Endothelial cell of umbilical vein (primary cell): ENCODE measurements around the gene GPR183. TPM values are rescaled to one million over a fixed set of nuclear protein-coding genes. Genes with fewer than 3 reads are reported as not detected.

Source experiments
- BruUV-seq: library from RNA; stranded (reverse); fragments of 400-500 nt; replicated peaks from 2 replicates; lab custom pipeline; 2021; lab: Mats Ljungman, UMichigan
- CTCF ChIA-PET: fragments of 300-600, 350-600 bp; sonication (Branson Sonifier 250); formaldehyde crosslinking; loops from one replicate; lab custom pipeline; 2021; ENCODE audit warnings: antibody characterized with exemption, inconsistent platforms; lab: Charles Lee
- POLR2A ChIA-PET: fragments of 300-600, 350-600 bp; sonication (Branson Sonifier 250); formaldehyde crosslinking; loops from one replicate; lab custom pipeline; 2021; ENCODE audit warnings: antibody characterized with exemption, inconsistent platforms; lab: Charles Lee
- DNase-seq: peaks from one replicate; pipeline ENCODE4 v3.0.0-alpha.2; 2011; ENCODE audit warnings: low read depth, low spot score
- FAIRE-seq: peaks from 2 replicates; lab custom pipeline; 2011; peaks lifted over from hg19 to GRCh38; lab: Jason Lieb, UNC
- H2AFZ ChIP-seq: 2 replicates; pipeline ENCODE4 v1.6.0; 2012; ENCODE audit warnings: low read depth, low read length, control low read depth, inconsistent platforms
- H3K27ac ChIP-seq: 2 replicates; pipeline ENCODE4 v1.5.1; 2011; ENCODE audit warnings: low read depth, mild to moderate bottlenecking, control low read depth, low read length, moderate library complexity; ENCODE audit not compliant: insufficient read depth
- H3K27me3 ChIP-seq, 2 experiments: 2 replicates each; pipeline versions ENCODE4 v1.6.0 to v1.6.1; 2011; ENCODE audit warnings: low read length in 2 of 2, mixed read lengths in 1 of 2; ENCODE audit not compliant: control insufficient read depth in 2 of 2, insufficient read depth in 2 of 2
- H3K36me3 ChIP-seq, 2 experiments: 2 replicates in 1 of 2; 3 replicates in 1 of 2; pipeline ENCODE4 v1.5.1; 2011; ENCODE audit warnings: low read length in 2 of 2, mild to moderate bottlenecking in 1 of 2, moderate library complexity in 1 of 2; ENCODE audit not compliant: control insufficient read depth in 2 of 2, insufficient read depth in 2 of 2; ENCODE audit errors: extremely low read depth in 1 of 2
- H3K4me1 ChIP-seq: 3 replicates; pipeline ENCODE4 v1.5.1; 2011; ENCODE audit warnings: mild to moderate bottlenecking, low read length; ENCODE audit not compliant: control insufficient read depth, insufficient read depth; ENCODE audit errors: extremely low read depth
- H3K4me2 ChIP-seq: 2 replicates; pipeline ENCODE4 v1.6.1; 2011; ENCODE audit warnings: low read length, control low read depth, mixed read lengths; ENCODE audit not compliant: insufficient read depth
- H3K4me3 ChIP-seq, 3 experiments: fragments of 200-600 bp in 1 of 3; sonication (generic), shearing (Covaris generic) in 1 of 3; replicated peaks in 1 of 3; 2 replicates each; pipeline ENCODE4 v1.5.1; 2011 to 2016; ENCODE audit warnings: control low read depth in 3 of 3, low read length in 3 of 3, mild to moderate bottlenecking in 2 of 3, inconsistent platforms in 1 of 3, low read depth in 1 of 3, moderate library complexity in 1 of 3; ENCODE audit not compliant: insufficient read depth in 1 of 3
- H3K79me2 ChIP-seq: 2 replicates; pipeline ENCODE4 v1.6.0; 2012; ENCODE audit warnings: low read length, inconsistent platforms; ENCODE audit not compliant: control insufficient read depth, insufficient read depth
- H3K9ac ChIP-seq: replicated peaks from 2 replicates; pipeline ENCODE3; 2011; ENCODE audit warnings: low read length, control low read depth; ENCODE audit not compliant: insufficient read depth; ENCODE audit errors: extremely low read depth
- H3K9me1 ChIP-seq: replicated peaks from 3 replicates; pipeline ENCODE4 v1.6.0; 2011; ENCODE audit warnings: mild to moderate bottlenecking, low read length; ENCODE audit not compliant: control insufficient read depth, insufficient read depth; ENCODE audit errors: extremely low read depth
- H3K9me3 ChIP-seq: replicated peaks from 2 replicates; pipeline ENCODE4 v1.5.1; 2012; ENCODE audit warnings: low read length, inconsistent platforms; ENCODE audit not compliant: control insufficient read depth, insufficient read depth
- H4K20me1 ChIP-seq: replicated peaks from 2 replicates; pipeline ENCODE3; 2011; ENCODE audit warnings: mild to moderate bottlenecking, low read length; ENCODE audit not compliant: control insufficient read depth, insufficient read depth; ENCODE audit errors: extremely low read depth
- CTCF ChIP-seq, 2 donors: IDR thresholded peaks; 1 replicate in 1 of 2; 2 replicates in 1 of 2; pipeline ENCODE4 v1.5.1; 2011; ENCODE audit warnings: low read length in 2 of 2, mild to moderate bottlenecking in 2 of 2, moderate library complexity in 2 of 2, control low read depth in 1 of 2, inconsistent platforms in 1 of 2, low read depth in 1 of 2; ENCODE audit not compliant: insufficient read depth in 1 of 2; ENCODE audit errors: extremely low read depth in 1 of 2
- EZH2 ChIP-seq: IDR thresholded peaks from 2 replicates; pipeline ENCODE4 v1.6.1; 2012; ENCODE audit warnings: borderline replicate concordance, low read depth, mild to moderate bottlenecking, moderate library complexity, low read length, inconsistent platforms; ENCODE audit not compliant: severe bottlenecking
- FOS ChIP-seq: IDR thresholded peaks from 2 replicates; pipeline ENCODE4 v1.6.1; 2011; ENCODE audit warnings: mild to moderate bottlenecking, low read length, moderate library complexity, borderline replicate concordance; ENCODE audit not compliant: insufficient read depth
- GATA2 ChIP-seq: IDR thresholded peaks from 2 replicates; pipeline ENCODE4 v1.7.0; 2011; ENCODE audit warnings: low read depth, mild to moderate bottlenecking, moderate library complexity, mixed read lengths, low read length; ENCODE audit not compliant: insufficient read length, insufficient read depth
- JUN ChIP-seq: IDR thresholded peaks from 2 replicates; pipeline ENCODE4 v1.6.1; 2011; ENCODE audit warnings: borderline replicate concordance, low read depth; ENCODE audit not compliant: insufficient read length, insufficient read depth
- MAX ChIP-seq: IDR thresholded peaks from 2 replicates; pipeline ENCODE4 v1.6.1; 2011; ENCODE audit not compliant: insufficient read depth, insufficient read length
- MYC ChIP-seq: IDR thresholded peaks from one replicate; pipeline ENCODE4 v1.6.1; 2011; ENCODE audit warnings: mild to moderate bottlenecking, low read depth, low read length
- POLR2A ChIP-seq: IDR thresholded peaks from 2 replicates; pipeline ENCODE4 v1.6.1; 2012; ENCODE audit warnings: low read depth, mild to moderate bottlenecking, control low read depth, low read length
- POLR2AphosphoS5 ChIP-seq: IDR thresholded peaks from 2 replicates; pipeline ENCODE4 v1.6.1; 2012; ENCODE audit warnings: low read depth, mild to moderate bottlenecking, control low read depth, low read length, moderate library complexity; ENCODE audit not compliant: insufficient read depth
- dilution Hi-C: fragments of 300-500 bp; cut with MboI; formaldehyde crosslinking; loops from one replicate; pipeline ENCODE4 v1.15.0; 2019; ENCODE audit warnings: low sequenced_read_pairs; ENCODE audit not compliant: extremely low pct_ligation_motif_present
- intact Hi-C: fragments of 100-400 bp; cut with micrococcal nuclease; formaldehyde crosslinking; loops from one replicate; pipeline ENCODE4 v1.10.0; 2022
- polyA plus RNA-seq, 4 experiments: library from polyadenylated mRNA; depleted of rRNA in 3 of 4; stranded (reverse) in 3 of 4; unstranded in 1 of 4; fragments of >200 nt; gene quantifications; 2 replicates each; pipeline versions ENCODE4 v1.2.1 to v1.2.3, GENCODE V29; 2011 to 2012; ENCODE audit warnings: missing spikeins in 1 of 4
- total RNA-seq: library from RNA; stranded (reverse); gene quantifications from 2 replicates; pipeline ENCODE4 v1.2.3, GENCODE V29; 2021

Gene GPR183
- total and polyA plus RNA-seq, 2 donors (not counting 3 experiments of a cell fraction or from before 2014, with no cell fraction given) = 0.23 TPM; not detected in 1

GRCh38 chr13:99301056-99301838 lies 6.0 kb downstream of the GPR183 start:
- H3K27me3 ChIP-seq = no peaks in the 10 kb centered on the region
- H3K4me1 ChIP-seq = no peaks in the 10 kb centered on the region
- BruUV-seq = no TSS peak
- intact Hi-C loops (no loop called here), dilution Hi-C loops (no loop called here)
- H3K9me3 ChIP-seq = no peaks in the 10 kb centered on the region
- no peak overlapping the region for H3K27ac ChIP-seq
- ChIA-PET CTCF (interaction anchor here (1.0 kb wide), 1 partner anchor 9 kb away, joined by 3 read pairs; no protein-coding TSS in a partner anchor), POLR2A (no interaction called here)
- no peaks in the 10 kb centered on the region for H3K36me3 ChIP-seq
- no peaks in the 10 kb centered on the region for H3K79me2 ChIP-seq
- H3K9me1 ChIP-seq = no peaks in the 10 kb centered on the region
- no peak overlapping the region for H3K4me2 ChIP-seq
- TF ChIP-seq JUN (no peak), POLR2A (no peak)
- H4K20me1 ChIP-seq = no peaks in the 10 kb centered on the region
- no peak for DNase-seq
- FAIRE-seq = no peak
- no peak overlapping the region for H3K4me3 ChIP-seq
- no peak overlapping the region for H3K9ac ChIP-seq
- H2AFZ ChIP-seq = no peak overlapping the region

DNA sequence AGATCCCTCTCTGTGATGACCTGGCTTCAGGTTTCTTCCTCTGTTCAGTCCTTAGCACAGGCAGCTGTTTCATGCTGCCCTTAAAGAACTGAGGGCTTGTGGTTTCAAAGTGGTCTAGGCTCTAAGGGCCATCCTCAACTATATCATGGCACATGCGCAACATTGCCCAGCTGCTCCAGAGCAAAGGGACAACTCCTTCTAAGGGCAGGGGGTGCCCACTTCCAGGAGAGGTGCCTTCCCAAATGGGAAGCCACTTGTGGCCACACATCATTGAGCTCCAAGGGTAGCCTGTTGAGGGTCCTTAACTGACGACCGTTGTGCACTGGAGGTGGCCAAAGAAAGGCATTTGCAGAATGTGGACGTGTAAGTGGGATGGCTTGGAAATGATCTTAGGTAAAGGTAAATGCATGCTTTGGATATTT lies 7.3 kb downstream of the GPR183 start:
- Histone ChIP-seq H3K36me3 (no peaks in the 10 kb centered on the region), H4K20me1 (no peaks in the 10 kb centered on the region), H3K9me1 (no peaks in the 10 kb centered on the region), H3K27me3 (no peaks in the 10 kb centered on the region), H3K9me3 (no peaks in the 10 kb centered on the region), H3K4me3 (no peak overlapping the region), H3K4me1 (no peaks in the 10 kb centered on the region), H3K9ac (no peak overlapping the region), H3K4me2 (no peak overlapping the region), H3K27ac (no peak overlapping the region), H2AFZ (no peak overlapping the region), H3K79me2 (no peaks in the 10 kb centered on the region)
- POLR2A ChIA-PET = no interaction called here
- dilution Hi-C loops (no loop called here), intact Hi-C loops (no loop called here)
- no TSS peak for BruUV-seq
- CTCF ChIA-PET = interaction anchor here (1.3 kb wide), 1 partner anchor 31 kb away, joined by 3 read pairs; no protein-coding TSS in a partner anchor
- FAIRE-seq = no peak
- DNase-seq = no peak
- TF ChIP-seq GATA2 = no peak
- no peak for TF ChIP-seq FOS
- no peak for TF ChIP-seq MYC
- TF ChIP-seq POLR2A = no peak
- no peak for TF ChIP-seq POLR2AphosphoS5
- TF ChIP-seq EZH2 = no peak
- no peak for TF ChIP-seq MAX
- no peak for TF ChIP-seq CTCF (IDR thresholded peaks at IDR 0.05; ENCODE audit: extremely low read depth in 1 of 2, insufficient read depth in 1 of 2, low read depth in 1 of 2, low read length in 2 of 2)
- no peak for TF ChIP-seq JUN
